Raji (cell line): ENCODE data around the gene CHRNA4.

ENCODE experiments used
- POLR2A ChIP-seq: IDR thresholded peaks from 2 replicates; pipeline ENCODE4 v1.6.1; 2011; ENCODE audit warnings: low read depth, low read length, control low read depth; ENCODE audit not compliant: insufficient read depth

CHRNA4 gene

DNA sequence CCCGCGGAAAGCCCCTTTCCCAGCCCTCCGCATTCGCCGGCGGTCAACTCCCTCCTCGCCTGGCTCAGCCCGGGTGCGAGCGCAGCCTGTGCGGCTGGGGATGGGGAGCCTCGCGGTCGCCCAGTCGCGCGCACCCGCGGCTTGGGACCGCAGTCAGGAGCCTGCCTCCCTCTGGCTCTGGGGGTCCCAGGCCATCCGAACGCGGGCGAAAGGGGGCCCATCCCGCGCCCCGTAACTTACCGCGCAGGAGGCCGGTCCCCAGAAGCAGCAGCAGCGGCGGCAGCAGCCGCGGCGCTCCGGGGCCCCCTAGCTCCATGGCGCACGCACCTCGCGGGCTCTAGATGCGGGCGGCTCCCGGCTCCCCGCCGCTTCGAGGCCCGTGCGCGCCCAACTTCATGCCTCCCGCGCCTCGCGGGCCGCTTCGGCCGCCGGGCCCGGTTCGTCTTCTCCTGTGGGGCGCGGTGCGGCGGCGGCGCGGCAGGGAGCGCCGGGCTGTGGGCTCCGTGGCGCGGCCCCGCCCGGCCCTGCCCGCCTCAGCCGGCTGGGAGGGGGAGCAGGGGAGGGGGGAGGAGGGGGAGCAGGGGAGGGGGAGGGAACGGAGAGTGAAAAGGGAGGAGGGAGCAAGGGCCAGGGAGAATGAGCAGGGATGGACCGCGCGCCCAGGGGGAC lies at the start of gene CHRNA4:
TSS of gene CHRNA4 (minus strand) at position 500 of the 669 bp plus-strand sequence. CDS start at position 316, 184 bp downstream.
- no peak for TF ChIP-seq POLR2A

DNA sequence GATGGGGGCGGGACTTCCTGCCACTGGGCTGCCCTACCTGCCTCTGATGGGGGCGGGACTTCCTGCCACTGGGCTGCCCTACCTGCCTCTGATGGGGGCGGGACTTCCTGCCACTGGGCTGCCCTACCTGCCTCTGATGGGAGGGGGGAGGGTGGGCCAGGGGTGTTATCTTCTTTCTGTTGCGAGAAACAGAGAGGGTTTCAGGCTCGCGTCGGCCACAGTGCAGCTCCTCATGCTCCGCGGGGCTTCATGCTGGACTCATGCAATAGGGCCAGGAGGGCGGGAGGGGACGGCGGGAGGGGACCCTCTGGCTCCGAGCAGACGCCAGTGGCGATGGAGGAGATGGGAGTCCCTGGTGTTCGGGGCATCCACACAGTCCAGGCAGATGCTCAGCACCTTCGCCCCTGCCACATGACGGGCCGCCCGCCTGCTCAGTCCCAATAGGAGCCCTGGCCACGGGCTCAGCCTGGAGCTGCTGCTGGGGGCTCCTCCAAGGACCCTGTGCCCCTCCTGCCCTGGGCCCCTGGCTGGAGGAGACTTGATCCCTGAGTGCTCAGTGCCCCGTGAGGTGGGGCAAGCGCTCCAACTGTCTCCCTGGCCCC lies 48.8 kb upstream of the CHRNA4 start:
- TF ChIP-seq POLR2A, result no peak

DNA sequence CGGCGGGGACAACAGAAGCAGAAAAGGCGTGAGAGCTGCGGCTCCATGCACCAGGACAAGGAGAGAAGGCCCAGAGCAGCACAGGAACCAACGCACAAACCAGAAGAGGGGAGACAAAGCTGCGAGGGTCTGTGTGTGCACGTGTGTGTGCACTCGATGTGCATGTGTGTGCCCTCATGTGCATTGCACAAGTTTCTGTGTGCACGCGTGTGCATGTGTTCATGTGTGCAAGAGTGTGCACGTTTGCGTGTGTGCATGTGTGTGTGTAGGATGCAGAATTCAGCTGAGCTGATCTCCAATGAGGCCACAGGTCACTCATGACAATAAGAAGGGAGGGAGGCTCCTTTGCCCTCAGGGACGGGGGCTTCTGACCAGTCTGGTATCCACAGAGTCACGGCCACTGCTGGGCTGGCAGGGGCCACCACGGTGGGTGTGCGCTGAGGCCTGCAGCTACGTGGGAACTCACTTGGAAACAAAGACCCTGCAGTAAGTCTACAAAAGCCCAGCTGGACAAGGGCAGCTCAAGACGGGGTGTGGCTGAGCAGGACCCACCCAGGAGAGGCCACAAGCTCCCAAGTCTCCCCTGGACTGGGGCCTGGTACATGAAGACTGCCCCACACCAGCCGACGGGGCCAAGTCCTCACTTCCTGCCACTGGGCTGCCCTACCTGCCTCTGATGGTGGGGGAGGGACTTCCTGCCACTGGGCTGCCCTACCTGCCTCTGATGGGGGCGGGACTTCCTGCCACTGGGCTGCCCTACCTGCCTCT lies 48.1 kb upstream of the CHRNA4 start:
- TF ChIP-seq POLR2A, result no peak

DNA sequence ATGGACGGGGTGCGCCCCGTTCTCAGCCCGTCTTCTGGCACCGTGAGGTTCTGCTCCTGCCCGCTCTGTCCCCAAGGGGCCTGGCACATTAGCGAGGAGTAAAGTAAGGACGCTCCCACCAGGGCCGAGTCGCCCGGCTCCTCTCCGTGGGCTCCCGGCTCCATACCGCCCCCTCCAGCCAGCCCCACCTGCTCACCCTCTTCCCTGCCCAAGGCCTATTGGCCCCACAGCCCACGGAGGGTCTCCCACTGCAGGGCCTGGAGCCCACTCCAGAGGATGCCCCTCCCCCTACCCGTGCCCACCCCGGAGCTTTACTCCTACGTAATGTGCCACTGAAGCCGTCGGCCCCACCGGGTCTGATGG lies 47.5 kb upstream of the CHRNA4 start:
- TF ChIP-seq POLR2A, result no peak

DNA sequence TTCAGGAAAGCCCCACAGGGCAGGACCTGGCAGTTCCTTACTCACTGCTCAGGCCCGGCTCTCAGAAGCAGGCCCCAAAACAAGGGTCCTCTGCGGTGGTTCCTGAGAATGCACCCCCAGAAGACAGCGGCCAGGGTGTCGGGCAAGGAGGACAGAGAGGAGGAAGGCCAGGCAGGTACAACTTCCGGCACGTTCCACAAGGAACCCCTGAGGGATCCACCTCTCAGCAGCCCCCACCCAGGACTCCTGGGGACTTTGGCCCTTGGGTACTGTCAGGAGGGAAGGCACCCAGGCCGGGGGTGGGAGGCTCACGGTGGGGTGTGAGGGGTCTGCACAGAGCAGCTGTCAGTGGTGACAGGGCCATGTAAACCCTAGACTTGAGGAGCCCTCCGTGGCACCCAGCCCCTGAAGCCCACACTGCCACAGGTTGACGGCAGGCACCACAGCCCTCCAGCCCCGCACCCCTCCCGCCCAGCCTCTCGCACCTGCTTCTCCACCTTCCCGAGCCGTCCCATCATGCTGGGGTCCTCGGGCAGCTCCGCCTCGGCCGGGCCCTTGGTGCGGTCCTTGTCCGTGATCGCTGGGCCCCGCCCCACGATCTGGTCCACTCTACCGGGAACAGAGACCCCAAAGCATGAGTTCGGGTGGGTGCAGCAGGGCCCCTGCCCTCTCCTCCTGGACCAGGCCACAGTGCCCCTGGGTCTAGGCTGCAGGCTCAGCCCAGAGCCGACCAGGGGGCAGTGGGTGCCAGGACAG lies 47.0 kb upstream of the CHRNA4 start:
- no peak for TF ChIP-seq POLR2A

GRCh38 chr20:63406617-63407245 lies 45.6 kb upstream of the CHRNA4 start:
- no peak for TF ChIP-seq POLR2A

- no peak for TF ChIP-seq POLR2A
These were observed 44.9 kb upstream of the CHRNA4 start for GRCh38 chr20:63406011-63406410.

DNA sequence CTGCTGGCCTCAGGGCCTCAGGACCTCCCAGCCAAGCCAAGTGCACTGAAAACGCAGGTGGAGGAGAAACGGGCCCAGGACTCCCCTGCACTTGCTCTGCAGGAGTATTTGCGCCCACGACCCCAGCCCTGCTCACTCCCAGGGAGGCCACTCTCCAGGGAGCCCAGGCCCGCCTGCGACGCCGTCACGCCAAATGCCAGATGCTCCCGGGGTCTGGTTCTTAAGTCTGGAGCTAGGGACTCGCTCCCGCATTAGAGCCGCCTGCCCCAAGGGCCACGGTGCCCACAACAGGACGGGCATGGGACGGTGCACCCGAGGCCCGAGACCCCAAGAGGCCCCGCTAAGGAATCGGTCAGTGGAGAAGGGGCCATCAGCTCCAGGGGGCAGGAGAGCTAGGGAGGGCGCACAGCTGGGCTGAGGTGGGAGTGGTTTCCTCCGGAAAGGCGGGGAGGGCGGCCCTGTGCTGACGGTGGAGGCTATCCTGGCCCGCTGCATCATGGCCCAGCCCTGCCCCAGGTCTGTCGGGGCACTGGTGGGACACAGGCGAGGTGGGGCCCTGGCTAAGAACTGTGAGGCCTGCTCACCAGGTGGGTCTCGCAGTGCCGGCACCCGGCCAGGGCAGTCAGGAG lies 44.1 kb upstream of the CHRNA4 start:
- no peak for TF ChIP-seq POLR2A

- TF ChIP-seq POLR2A, result no peak
These were observed 43.3 kb upstream of the CHRNA4 start for GRCh38 chr20:63404129-63405085.

DNA sequence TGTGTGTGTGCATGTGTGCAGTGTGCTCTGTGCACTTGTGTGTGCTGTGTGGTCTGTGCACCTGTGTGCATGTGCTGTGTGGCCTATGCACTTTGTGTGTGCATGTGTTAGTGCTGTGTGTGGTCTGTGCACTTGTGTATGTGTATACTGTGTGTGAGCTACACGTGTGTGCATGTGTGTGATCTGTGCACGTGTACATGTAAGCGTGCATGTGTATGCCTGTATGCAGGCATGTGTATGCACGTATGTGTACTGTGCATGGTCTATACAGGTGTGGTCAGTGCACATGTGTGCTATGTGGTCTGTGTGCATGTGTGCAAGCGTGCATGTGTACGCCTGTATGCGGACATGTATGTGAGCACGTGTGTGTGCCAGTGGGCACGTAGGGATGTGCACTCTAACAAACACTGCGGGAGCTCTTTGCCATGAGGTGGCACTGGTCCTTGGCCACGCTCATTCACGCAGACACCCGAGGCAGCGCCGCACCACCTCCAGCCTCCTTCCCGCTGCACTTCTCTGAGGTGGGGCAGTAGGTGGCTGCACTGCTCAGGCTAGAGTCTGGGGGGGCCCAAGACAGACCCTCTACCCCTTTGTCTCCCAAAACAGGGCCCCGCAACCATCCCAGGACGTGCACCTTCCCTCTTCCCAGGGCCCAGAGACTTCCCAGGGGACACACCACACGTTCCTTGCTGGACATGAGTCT lies 42.4 kb upstream of the CHRNA4 start:
- TF ChIP-seq POLR2A, result no peak

DNA sequence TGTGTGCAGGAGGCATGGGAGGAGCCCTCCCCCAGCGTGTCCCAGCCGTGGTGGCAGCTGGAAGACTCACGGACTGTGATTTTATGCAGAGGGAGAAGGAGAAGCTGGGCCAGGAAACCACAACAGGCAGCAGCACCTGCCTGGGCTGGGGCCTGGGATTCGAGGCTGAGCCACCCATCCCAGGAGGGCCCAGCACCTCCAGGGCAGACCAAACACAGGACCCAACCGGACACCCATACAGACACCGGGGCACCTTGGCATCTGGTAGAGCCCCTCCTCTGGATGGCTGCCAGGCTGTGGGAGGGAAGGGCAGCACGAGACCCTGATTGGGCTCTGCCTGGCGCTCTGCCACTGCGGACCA lies 41.7 kb upstream of the CHRNA4 start:
- no peak for TF ChIP-seq POLR2A

DNA sequence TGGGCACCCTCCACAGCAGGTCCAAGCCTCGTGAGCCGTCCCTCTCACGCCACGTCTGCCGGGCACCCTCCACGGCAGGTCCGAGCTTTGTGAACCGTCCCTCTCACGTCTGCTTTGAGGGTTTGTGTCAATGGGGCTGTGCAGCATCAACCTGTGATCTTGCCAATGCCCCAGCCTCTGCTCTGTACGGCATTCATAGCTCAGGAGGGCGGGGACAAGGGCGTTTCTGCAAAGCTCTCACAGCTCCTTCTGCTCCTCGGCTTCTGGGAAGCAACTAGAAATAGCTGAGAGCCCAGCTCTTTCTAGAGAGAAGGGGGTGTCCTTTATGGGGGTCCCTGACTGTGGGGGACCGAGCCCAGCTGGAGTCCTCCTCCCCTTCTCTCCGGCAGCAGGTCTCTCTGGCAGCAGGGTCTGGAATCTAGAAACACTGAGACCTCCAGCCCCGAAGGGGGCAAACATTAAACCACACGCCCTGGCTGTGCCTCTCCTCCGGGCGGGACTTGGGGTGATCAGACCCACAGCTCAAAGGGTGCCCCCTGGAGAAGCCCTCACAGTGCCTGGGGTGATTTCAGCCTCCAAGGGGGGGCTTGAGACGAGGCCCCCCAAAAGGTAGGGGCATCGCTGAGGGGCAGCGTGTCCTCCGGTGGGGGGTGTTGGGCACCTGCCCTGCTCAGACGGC lies 41.2 kb upstream of the CHRNA4 start:
- TF ChIP-seq POLR2A, result no peak
